ENCODE results near the gene STXBP2.

STXBP2 gene

GRCh38 chr19:7636691-7637373, at the start of gene STXBP2:
STXBP2 (plus strand) TSS chr19:7637110; CDS start chr19:7637150, 40 bp downstream.
- peak; percentile 97 for DNase-seq

DNA sequence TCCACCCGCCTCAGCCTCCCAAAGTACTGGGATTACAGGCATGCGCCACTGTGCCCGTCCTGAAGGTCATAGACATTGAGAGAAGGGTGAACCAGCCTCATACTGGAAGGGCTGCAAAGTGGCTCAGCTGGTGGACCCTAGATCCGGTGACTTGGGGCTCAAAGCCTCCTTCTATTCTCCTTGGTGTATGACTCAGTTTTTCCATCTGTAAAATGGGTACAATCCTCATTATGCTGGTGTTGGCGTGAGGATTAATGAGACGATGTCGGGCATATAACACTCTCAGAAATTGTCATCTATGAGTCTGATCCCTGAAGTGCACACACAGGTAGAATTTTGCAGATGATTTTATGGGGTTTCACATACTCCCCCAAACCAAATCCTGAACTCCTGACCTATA, 47.1 kb upstream of the STXBP2 start:
- DNase-seq: no peak

GRCh38 chr19:7590256-7590655, 46.7 kb upstream of the STXBP2 start:
- no peak for DNase-seq

DNA sequence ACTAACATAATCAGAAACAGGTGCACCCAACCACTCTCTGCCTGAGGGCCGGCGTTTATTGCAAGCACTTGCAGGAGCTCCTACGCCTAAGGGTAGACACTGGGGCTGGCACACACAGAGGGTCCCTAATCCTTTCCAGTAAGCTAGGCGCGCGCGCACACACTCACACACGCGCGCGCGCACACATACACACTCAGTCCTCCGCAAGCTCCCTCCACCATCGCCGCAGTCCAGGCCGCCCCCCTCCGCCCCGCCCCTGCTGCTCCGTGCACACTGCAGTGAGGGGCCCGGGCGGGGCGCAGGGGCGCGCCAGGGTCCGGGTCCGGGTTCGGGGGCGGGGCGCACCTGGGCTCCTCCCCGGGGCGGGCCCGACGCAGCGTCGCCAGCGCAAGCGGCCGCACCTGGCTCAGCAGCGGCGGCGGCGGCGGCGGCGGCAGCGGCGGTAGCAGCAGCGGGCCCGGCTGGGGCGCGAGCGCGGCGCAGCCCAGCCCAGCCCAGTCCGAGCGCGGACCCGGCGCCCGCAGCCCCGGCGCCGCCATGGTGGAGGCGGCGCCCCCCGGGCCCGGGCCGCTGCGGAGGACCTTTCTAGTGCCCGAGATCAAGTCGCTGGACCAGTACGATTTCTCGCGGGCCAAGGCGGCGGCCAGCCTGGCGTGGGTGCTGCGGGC, 41.3 kb upstream of the STXBP2 start, which contains the start of gene CAMSAP3:
TSS of gene CAMSAP3 (plus strand) at position 398 of the 668 bp plus-strand sequence. CDS start at position 538, 140 bp downstream.
- peak; percentile 74 for DNase-seq

DNA sequence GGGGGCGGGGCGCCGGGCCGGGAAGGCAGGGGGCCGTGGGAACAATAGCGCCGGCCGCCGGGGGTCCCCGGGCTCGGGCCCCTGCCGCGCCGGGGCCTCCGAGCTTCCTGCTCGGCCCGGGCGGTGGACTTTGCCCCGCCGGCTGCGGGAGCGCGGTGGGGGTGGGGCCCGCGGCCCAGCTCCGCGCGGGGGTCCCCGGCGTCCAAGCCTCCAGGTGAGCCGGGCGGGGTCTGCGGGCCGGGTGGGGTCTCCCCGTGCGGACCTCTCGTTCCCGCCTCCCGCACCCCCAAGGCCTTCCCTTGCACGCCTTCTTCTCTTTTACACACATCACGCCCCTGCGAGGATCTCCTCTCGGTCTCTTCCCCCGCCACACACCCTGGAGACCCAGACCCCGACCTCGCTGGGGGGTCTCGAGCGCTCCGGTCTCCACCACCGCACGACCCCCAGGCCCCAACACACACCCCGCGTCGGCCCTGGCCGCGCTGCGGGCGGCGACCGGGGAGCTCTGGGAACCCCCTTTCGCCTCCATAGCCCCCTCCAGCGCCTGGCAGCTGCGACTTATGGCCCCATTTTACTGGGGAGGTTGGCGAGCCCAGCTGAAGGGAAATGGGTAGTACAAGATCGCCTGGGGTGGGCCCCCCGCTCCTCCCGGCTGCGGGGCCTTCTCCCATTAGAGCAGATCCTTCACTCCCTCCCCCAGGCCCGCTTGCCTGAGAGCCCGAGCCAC, 40.5 kb upstream of the STXBP2 start:
- no peak for DNase-seq

GRCh38 chr19:7597689-7598088, 39.2 kb upstream of the STXBP2 start:
- no peak for DNase-seq

- no peak for DNase-seq
Observed at GRCh38 chr19:7598180-7598579, 38.7 kb upstream of the STXBP2 start.

GRCh38 chr19:7600721-7601120, 36.2 kb upstream of the STXBP2 start:
- no peak for DNase-seq

DNA sequence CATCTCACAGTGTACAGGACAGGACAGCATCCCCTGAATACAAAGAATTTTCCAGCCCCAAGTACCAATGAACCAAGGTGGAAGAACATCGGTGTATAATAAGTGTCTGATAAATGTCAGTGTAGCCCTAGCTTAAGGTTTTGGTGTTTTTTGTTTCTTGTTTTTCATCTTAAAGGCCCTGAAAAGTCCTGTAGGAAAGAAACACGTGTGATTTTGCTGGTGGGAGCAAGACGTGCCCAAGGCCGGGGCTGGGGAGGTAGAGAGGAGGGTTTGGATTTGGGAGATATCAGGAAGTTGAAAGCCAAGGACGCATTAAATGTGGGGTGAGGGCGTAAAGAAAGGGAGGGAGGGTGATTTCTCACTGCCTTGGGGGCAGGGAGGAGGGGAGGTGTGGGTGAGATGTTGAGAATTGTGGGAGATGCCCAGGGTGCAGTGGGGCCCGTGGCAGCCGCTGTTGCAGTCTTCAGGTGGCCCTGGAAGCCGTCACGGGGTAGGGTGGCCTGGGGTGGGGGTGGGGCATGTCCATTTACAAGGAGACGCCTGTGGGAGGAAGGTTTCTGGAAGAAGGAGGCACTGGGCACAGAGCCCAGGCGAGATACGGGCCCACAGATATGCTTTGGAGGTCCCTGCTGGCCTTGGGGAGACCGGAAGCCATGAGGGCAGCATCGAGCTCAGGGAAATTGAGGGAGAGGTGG, 34.5 kb upstream of the STXBP2 start:
- DNase-seq: no peak

- DNase-seq: no peak
Observed at GRCh38 chr19:7602935-7603497, 33.9 kb upstream of the STXBP2 start.

GRCh38 chr19:7603919-7604318, 33.0 kb upstream of the STXBP2 start:
- DNase-seq: no peak

DNA sequence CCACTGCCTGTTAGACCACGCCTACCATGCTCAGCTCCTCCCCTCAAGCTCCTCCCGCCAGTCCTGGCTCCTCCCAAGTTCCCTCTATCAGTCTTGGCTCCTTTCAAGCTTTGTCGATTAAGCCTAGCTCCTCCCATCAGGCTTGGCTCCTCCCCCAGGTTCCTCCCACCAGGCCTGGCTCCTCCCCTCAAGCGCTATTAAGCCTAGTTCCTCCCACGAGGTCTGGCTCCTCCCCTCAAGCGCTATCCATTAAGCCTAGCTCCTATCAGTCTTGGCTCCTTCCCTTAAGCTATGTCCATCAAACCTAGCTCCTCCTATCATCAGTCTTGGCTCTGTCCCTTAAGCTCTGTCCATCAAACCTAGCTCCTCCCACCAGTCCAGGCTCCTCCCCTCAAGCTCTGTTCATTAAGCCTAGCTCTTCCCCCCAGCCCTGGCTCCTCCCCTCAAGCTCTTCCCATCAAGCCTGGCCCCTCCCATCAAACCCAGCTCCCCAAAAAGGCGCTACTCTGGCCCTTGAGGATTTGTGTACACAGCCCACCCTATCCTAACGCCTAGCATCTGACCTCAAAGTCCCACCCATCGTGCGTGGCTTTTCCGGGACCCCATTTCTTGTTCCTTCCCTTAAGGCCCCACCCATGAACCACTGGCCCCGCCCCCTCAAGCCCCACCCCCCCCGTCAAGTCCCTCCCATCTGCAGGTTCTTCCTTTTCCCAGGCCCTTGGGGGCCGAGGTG, 31.3 kb upstream of the STXBP2 start:
- no peak for DNase-seq

GRCh38 chr19:7606289-7606688, 30.6 kb upstream of the STXBP2 start:
- DNase-seq: no peak

- DNase-seq: no peak
Observed at GRCh38 chr19:7607212-7607873, 29.6 kb upstream of the STXBP2 start.

GRCh38 chr19:7607874-7608560, 28.9 kb upstream of the STXBP2 start:
- no peak for DNase-seq

DNA sequence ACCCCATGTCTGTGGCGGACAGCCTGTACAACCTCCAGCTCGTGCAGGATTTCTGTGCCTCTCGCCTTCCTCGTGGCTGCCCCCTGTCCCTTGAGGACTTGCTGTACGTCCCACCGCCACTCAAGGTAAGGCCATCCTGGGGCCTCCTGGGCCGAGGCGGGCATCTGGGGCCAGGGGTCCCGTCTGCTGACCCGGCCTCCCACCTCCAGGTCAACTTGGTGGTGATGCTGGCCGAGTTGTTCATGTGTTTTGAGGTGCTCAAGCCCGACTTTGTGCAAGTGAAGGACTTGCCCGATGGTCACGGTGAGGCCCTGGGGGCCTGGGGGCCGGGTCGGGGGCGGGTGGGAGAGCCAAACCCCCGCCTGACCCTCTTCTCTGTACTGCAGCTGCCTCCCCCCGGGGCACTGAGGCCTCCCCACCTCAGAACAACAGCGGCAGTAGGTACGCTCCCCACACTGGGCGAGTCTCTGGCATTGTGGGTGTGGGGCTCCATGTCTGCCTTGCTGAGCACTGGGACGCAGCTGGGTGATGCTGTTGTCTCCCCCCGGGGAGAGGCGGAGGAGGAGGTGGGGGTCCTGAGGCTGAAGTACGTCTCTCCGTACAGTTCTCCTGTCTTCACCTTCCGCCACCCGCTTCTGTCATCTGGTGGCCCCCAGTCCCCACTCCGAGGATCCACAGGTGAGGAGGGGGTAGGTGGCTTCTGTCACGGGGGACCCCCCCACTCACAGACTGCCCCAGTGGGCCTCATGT, 26.2 kb upstream of the STXBP2 start:
- no peak for DNase-seq

GRCh38 chr19:7611541-7612279, 25.2 kb upstream of the STXBP2 start:
- no peak for DNase-seq

GRCh38 chr19:7612282-7613274, 24.3 kb upstream of the STXBP2 start:
- DNase-seq: no peak

Measured in activated effector memory CD4-positive, alpha-beta T cell treated with anti-CD3 and anti-CD28 coated beads, Interleukin-2, amount 50 U/mL, for 16 hours (primary cell).